Esophagus squamous epithelium (tissue), 4 donors: ENCODE measurements around the gene PLA2G1B.

Experiments used
- CTCF ChIP-seq, 6 experiments: fragments of 450-650 bp in 4 of 6; fragments of 200-600 bp in 2 of 6; sonication (generic) in 2 of 6; IDR thresholded peaks; one replicate each; pipeline ENCODE4 v1.5.1; 2016 to 2019; ENCODE audit warnings: antibody characterized with exemption in 6 of 6, mild to moderate bottlenecking in 4 of 6, moderate library complexity in 4 of 6
- POLR2A ChIP-seq, 4 donors: fragments of 450-650 bp; IDR thresholded peaks; one replicate each; pipeline ENCODE4 v1.6.1; 2017; ENCODE audit warnings: antibody characterized with exemption in 4 of 4, mild to moderate bottlenecking in 4 of 4, moderate library complexity in 3 of 4

- TF ChIP-seq POLR2A (IDR thresholded peaks at IDR 0.05) (no peak), CTCF (IDR thresholded peaks at IDR 0.05) (no peak)
Measured at GRCh38 chr12:120370343-120371243, 43.0 kb upstream of the PLA2G1B start.
